IMR-90 (cell line): Measurements from ENCODE around the gene HECTD1. TPM values are rescaled to one million over a fixed set of nuclear protein-coding genes. Genes with fewer than 3 reads are reported as not detected.

Source experiments
- ATAC-seq: fragments of 200-7000 bp; cut with Tn5 transposase; 2 replicates; pipeline ENCODE4 v1.9.1; 2020; ENCODE audit warnings: low read depth, mild to moderate bottlenecking, moderate library complexity
- BruUV-seq: library from RNA; stranded (reverse); fragments of 400-500 nt; replicated peaks from 2 replicates; lab custom pipeline; 2021; lab: Mats Ljungman, UMichigan
- CTCF ChIA-PET: fragments of 300-600 bp; formaldehyde crosslinking; extraction: SDS; loops from one replicate; lab custom pipeline; 2021; ENCODE audit warnings: antibody characterized with exemption; lab: Yijun Ruan, JAX
- POLR2A ChIA-PET: fragments of 300-600 bp; sonication (Branson Sonifier 250); formaldehyde crosslinking; loops from one replicate; lab custom pipeline; 2022; ENCODE audit warnings: antibody characterized with exemption; ENCODE audit not compliant: unreplicated experiment; lab: Charles Lee
- DNase-seq: peaks from one replicate; pipeline ENCODE4 v3.0.0; 2013
- H2AFZ ChIP-seq: replicated peaks from 2 replicates; pipeline ENCODE3; 2013; ENCODE audit warnings: low read length, mild to moderate bottlenecking; ENCODE audit not compliant: poor library complexity
- H2AK5ac ChIP-seq: 2 replicates; pipeline ENCODE4 v1.6.1; 2013; ENCODE audit warnings: low read depth, low read length, inconsistent platforms
- H2AK9ac ChIP-seq: replicated peaks from 2 replicates; pipeline ENCODE3; 2013; ENCODE audit warnings: mild to moderate bottlenecking, low read depth, low read length, moderate library complexity; ENCODE audit not compliant: poor library complexity
- H2BK120ac ChIP-seq: 2 replicates; pipeline ENCODE4 v1.6.1; 2013; ENCODE audit warnings: low read depth, low read length, inconsistent platforms
- H2BK15ac ChIP-seq: 3 replicates; pipeline ENCODE4 v1.6.1; 2013; ENCODE audit warnings: low read depth, low read length, inconsistent platforms
- H2BK20ac ChIP-seq: 2 replicates; pipeline ENCODE4 v1.6.1; 2013; ENCODE audit warnings: low read depth, mild to moderate bottlenecking, inconsistent platforms, low read length, moderate library complexity
- H2BK5ac ChIP-seq: 2 replicates; pipeline ENCODE4 v1.6.1; 2013; ENCODE audit warnings: mild to moderate bottlenecking, low read depth, low read length, inconsistent platforms; ENCODE audit not compliant: poor library complexity, severe bottlenecking
- H3K14ac ChIP-seq: replicated peaks from 2 replicates; pipeline ENCODE4 v1.6.1; 2013; ENCODE audit warnings: low read depth, low read length, inconsistent platforms
- H3K18ac ChIP-seq: 2 replicates; pipeline ENCODE4 v1.6.1; 2013; ENCODE audit warnings: low read depth, low read length, control low read depth
- H3K23ac ChIP-seq: 2 replicates; pipeline ENCODE4 v1.6.1; 2013; ENCODE audit warnings: low read depth, low read length, inconsistent platforms
- H3K27ac ChIP-seq: 2 replicates; pipeline ENCODE4 v1.5.1; 2013; ENCODE audit warnings: mild to moderate bottlenecking, control low read depth, low read length; ENCODE audit not compliant: insufficient read depth
- H3K27me3 ChIP-seq: 2 replicates; pipeline ENCODE4 v1.6.1; 2013; ENCODE audit warnings: low read length; ENCODE audit not compliant: control insufficient read depth, insufficient read depth
- H3K36me3 ChIP-seq: 2 replicates; pipeline ENCODE4 v1.6.1; 2013; ENCODE audit warnings: low read length, mixed read lengths; ENCODE audit not compliant: control insufficient read depth, insufficient read depth
- H3K4ac ChIP-seq: 2 replicates; pipeline ENCODE4 v1.6.1; 2013; ENCODE audit warnings: low read depth, low read length, inconsistent platforms
- H3K4me1 ChIP-seq: 2 replicates; pipeline ENCODE4 v1.6.1; 2013; ENCODE audit warnings: low read length, mixed read lengths; ENCODE audit not compliant: control insufficient read depth, insufficient read depth
- H3K4me2 ChIP-seq: 2 replicates; pipeline ENCODE4 v1.6.1; 2013; ENCODE audit warnings: low read depth, mild to moderate bottlenecking, control low read depth, low read length, moderate library complexity
- H3K4me3 ChIP-seq: 2 replicates; pipeline ENCODE4 v1.5.1; 2013; ENCODE audit warnings: low read depth, mild to moderate bottlenecking, control low read depth, low read length, moderate library complexity; ENCODE audit not compliant: insufficient read depth
- H3K56ac ChIP-seq: 2 replicates; pipeline ENCODE4 v1.6.1; 2013; ENCODE audit warnings: low read length, inconsistent platforms; ENCODE audit not compliant: insufficient read depth; ENCODE audit errors: extremely low read depth
- H3K79me1 ChIP-seq, 2 experiments: 2 replicates each; pipeline ENCODE4 v1.6.1; 2013; ENCODE audit warnings: low read length in 2 of 2, inconsistent platforms in 1 of 2, low read depth in 1 of 2
- H3K9ac ChIP-seq: 2 replicates; pipeline ENCODE4 v1.6.1; 2013; ENCODE audit warnings: low read depth, low read length, control low read depth
- H3K9me1 ChIP-seq: 2 replicates; pipeline ENCODE4 v1.6.1; 2013; ENCODE audit warnings: low read length, inconsistent platforms; ENCODE audit not compliant: insufficient read depth
- H3K9me3 ChIP-seq: 2 replicates; pipeline ENCODE4 v1.6.1; 2013; ENCODE audit warnings: low read length; ENCODE audit not compliant: control insufficient read depth, insufficient read depth
- H4K20me1 ChIP-seq: 2 replicates; pipeline ENCODE4 v1.6.1; 2013; ENCODE audit warnings: low read length, inconsistent platforms; ENCODE audit not compliant: insufficient read depth
- H4K5ac ChIP-seq: 2 replicates; pipeline ENCODE4 v1.6.1; 2013; ENCODE audit warnings: mild to moderate bottlenecking, low read depth, low read length, control low read depth
- H4K8ac ChIP-seq, 2 experiments: 2 replicates each; pipeline ENCODE4 v1.6.1; 2013; ENCODE audit warnings: low read depth in 2 of 2, low read length in 2 of 2, control low read depth in 1 of 2, inconsistent platforms in 1 of 2
- H4K91ac ChIP-seq: 2 replicates; pipeline ENCODE4 v1.6.1; 2013; ENCODE audit warnings: low read depth, low read length, inconsistent platforms; ENCODE audit not compliant: insufficient read depth
- BHLHE40 ChIP-seq: fragments of 150-350 bp; IDR thresholded peaks from 2 replicates; pipeline ENCODE4 v1.6.1; 2016; ENCODE audit warnings: mild to moderate bottlenecking, low read depth, low read length
- CEBPB ChIP-seq: IDR thresholded peaks from 2 replicates; pipeline ENCODE4 v1.6.1; 2012; ENCODE audit warnings: low read depth, low read length, improper control_type of control experiment
- CHD1 ChIP-seq: IDR thresholded peaks from 2 replicates; pipeline ENCODE4 v1.6.1; 2012; ENCODE audit warnings: low read depth, low read length, improper control_type of control experiment
- FOS ChIP-seq: fragments of 150-350 bp; IDR thresholded peaks from 2 replicates; pipeline ENCODE4 v1.6.1; 2016; ENCODE audit warnings: low read depth, low read length
- MAFK ChIP-seq: IDR thresholded peaks from 2 replicates; pipeline ENCODE4 v1.6.1; 2012; ENCODE audit warnings: low read depth, low read length, improper control_type of control experiment
- MAZ ChIP-seq: IDR thresholded peaks from 2 replicates; pipeline ENCODE4 v1.6.1; 2012; ENCODE audit warnings: low read depth, mild to moderate bottlenecking, low read length, improper control_type of control experiment, moderate library complexity, borderline replicate concordance
- MXI1 ChIP-seq: IDR thresholded peaks from 2 replicates; pipeline ENCODE4 v1.6.1; 2012; ENCODE audit warnings: low read depth, mild to moderate bottlenecking, low read length, moderate library complexity, borderline replicate concordance
- NFE2L2 ChIP-seq: fragments of 150-350 bp; IDR thresholded peaks from 2 replicates; pipeline ENCODE4 v1.6.1; 2016; ENCODE audit warnings: low read depth, mild to moderate bottlenecking, low read length
- POLR2A ChIP-seq: IDR thresholded peaks from 2 replicates; pipeline ENCODE4 v1.6.1; 2012; ENCODE audit warnings: mild to moderate bottlenecking, low read depth, low read length
- RCOR1 ChIP-seq: IDR thresholded peaks from 2 replicates; pipeline ENCODE4 v1.6.1; 2012; ENCODE audit warnings: mild to moderate bottlenecking, low read length, improper control_type of control experiment; ENCODE audit not compliant: insufficient replicate concordance
- RFX5 ChIP-seq: IDR thresholded peaks from 2 replicates; pipeline ENCODE4 v1.8.0; 2012; ENCODE audit warnings: low read depth, mild to moderate bottlenecking, low read length, moderate library complexity
- SMC3 ChIP-seq: fragments of 150-350 bp; IDR thresholded peaks from 2 replicates; pipeline ENCODE4 v1.6.1; 2016; ENCODE audit warnings: low read depth, mild to moderate bottlenecking, antibody characterized with exemption, low read length, moderate library complexity
- WGBS, 2 experiments: methylation state at CpG; one replicate each; pipeline versions ENCODE4 v1.1.5 to v1.1.7; 2013; ENCODE audit warnings: missing lambda C conversion rate in 2 of 2; ENCODE audit not compliant: insufficient read length in 1 of 2; ENCODE audit errors: extremely low coverage in 2 of 2; 5-methylcytosine and 5-hydroxymethylcytosine counted together
- dilution Hi-C: fragments of 300-500 bp; cut with HindIII; formaldehyde crosslinking; loops from one replicate; pipeline ENCODE4 v1.14.3; 2018; ENCODE audit warnings: low sequenced_read_pairs; ENCODE audit not compliant: unreplicated experiment
- in situ Hi-C: fragments of 300-500 bp; cut with MboI; formaldehyde crosslinking; loops from 3 replicates; pipeline ENCODE4 v1.14.3; 2019; ENCODE audit warnings: low sequenced_read_pairs, inconsistent platforms, mixed read lengths
- intact Hi-C: fragments of 100-400 bp; cut with micrococcal nuclease; formaldehyde crosslinking; loops from 2 replicates; pipeline ENCODE4 v1.10.0; 2022
- polyA plus RNA-seq, 3 experiments: library from polyadenylated mRNA; depleted of rRNA; stranded (reverse); fragments of >200 nt; gene quantifications; 2 replicates each; pipeline ENCODE4 v1.2.3, GENCODE V29; 2012; ENCODE audit warnings: low replicate concordance in 1 of 3
- total RNA-seq: library from RNA; depleted of rRNA; stranded (reverse); fragments of >200 nt; gene quantifications from 2 replicates; pipeline ENCODE4 v1.2.3, GENCODE V29; 2012
- TF ChIP-seq, protein P1 (sequence below): fragments of 150-350 bp; IDR thresholded peaks from 2 replicates; pipeline ENCODE4 v1.6.1; 2017; ENCODE audit warnings: mild to moderate bottlenecking, antibody characterized with exemption, low read length, low read depth
- TF ChIP-seq, protein P2 (sequence below): fragments of 150-350 bp; IDR thresholded peaks from 2 replicates; pipeline ENCODE4 v1.6.1; 2016; ENCODE audit warnings: low read depth, mild to moderate bottlenecking, low read length, moderate library complexity, borderline replicate concordance
- TF ChIP-seq, protein P3 (sequence below): conservative IDR thresholded peaks from 2 replicates; pipeline ENCODE4 v1.5.1; 2012; ENCODE audit warnings: mild to moderate bottlenecking, low read depth, low read length, improper control_type of control experiment

Gene HECTD1
- total and polyA plus RNA-seq, 2 of the 4 experiments (the other 2 are of a cell fraction), result 48.5 to 228 TPM

DNA sequence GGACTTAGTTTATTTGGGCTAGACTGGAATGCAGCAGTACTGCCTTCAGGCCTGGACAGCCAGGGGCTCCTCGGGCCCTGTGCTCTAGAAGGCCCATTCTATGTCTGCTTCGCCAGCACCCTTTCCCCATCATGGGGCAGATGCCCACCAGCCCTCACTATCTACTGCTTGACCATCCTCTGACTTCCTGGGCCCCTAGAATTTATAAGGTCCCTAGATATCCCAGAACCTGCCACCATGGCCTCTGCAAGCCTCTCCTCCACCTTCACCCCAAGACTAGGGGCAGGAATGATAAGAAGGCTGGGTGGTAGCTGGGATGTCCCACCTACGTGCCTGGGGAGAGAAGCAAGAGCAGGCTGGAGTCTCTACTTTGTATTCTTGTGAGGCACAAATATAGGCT is 122.6 kb downstream of the HECTD1 start:
- no peak overlapping the region for H4K8ac ChIP-seq
- no peak overlapping the region for H2AFZ ChIP-seq
- H3K9me3 ChIP-seq, result no peaks in the 10 kb centered on the region
- 100% methylated on average over 2 of the region's 3 CpGs; no CpG with 5 or more reads in 1 of the 2 experiments for WGBS, 2 experiments
- H3K36me3 ChIP-seq, result no peaks in the 10 kb centered on the region
- CTCF ChIA-PET, result no interaction called here
- H3K56ac ChIP-seq, result no peak overlapping the region
- H2BK15ac ChIP-seq, result no peak overlapping the region; the same call in 2 of the 3 replicates
- BruUV-seq, result no TSS peak
- no peak overlapping the region for H2AK5ac ChIP-seq
- intact Hi-C loops (no loop called here), dilution Hi-C loops (no loop called here), in situ Hi-C loops (no loop called here)
- no peak overlapping the region for H2BK5ac ChIP-seq
- H3K23ac ChIP-seq, result no peak overlapping the region
- H2AK9ac ChIP-seq, result no peak overlapping the region
- no peak overlapping the region for H3K4me2 ChIP-seq
- ATAC-seq, result no peak
- TF ChIP-seq BHLHE40 (no peak), MAZ (no peak), NFE2L2 (no peak), FOS (no peak), CHD1 (no peak), RFX5 (no peak), RCOR1 (no peak), CEBPB (no peak), MXI1 (no peak), SMC3 (no peak), POLR2A (no peak), MAFK (no peak)
- TF ChIP-seq, protein P1, sequence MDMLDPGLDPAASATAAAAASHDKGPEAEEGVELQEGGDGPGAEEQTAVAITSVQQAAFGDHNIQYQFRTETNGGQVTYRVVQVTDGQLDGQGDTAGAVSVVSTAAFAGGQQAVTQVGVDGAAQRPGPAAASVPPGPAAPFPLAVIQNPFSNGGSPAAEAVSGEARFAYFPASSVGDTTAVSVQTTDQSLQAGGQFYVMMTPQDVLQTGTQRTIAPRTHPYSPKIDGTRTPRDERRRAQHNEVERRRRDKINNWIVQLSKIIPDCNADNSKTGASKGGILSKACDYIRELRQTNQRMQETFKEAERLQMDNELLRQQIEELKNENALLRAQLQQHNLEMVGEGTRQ, result no peak
- TF ChIP-seq, protein P2, sequence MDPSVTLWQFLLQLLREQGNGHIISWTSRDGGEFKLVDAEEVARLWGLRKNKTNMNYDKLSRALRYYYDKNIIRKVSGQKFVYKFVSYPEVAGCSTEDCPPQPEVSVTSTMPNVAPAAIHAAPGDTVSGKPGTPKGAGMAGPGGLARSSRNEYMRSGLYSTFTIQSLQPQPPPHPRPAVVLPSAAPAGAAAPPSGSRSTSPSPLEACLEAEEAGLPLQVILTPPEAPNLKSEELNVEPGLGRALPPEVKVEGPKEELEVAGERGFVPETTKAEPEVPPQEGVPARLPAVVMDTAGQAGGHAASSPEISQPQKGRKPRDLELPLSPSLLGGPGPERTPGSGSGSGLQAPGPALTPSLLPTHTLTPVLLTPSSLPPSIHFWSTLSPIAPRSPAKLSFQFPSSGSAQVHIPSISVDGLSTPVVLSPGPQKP, result no peak
- TF ChIP-seq, protein P3, sequence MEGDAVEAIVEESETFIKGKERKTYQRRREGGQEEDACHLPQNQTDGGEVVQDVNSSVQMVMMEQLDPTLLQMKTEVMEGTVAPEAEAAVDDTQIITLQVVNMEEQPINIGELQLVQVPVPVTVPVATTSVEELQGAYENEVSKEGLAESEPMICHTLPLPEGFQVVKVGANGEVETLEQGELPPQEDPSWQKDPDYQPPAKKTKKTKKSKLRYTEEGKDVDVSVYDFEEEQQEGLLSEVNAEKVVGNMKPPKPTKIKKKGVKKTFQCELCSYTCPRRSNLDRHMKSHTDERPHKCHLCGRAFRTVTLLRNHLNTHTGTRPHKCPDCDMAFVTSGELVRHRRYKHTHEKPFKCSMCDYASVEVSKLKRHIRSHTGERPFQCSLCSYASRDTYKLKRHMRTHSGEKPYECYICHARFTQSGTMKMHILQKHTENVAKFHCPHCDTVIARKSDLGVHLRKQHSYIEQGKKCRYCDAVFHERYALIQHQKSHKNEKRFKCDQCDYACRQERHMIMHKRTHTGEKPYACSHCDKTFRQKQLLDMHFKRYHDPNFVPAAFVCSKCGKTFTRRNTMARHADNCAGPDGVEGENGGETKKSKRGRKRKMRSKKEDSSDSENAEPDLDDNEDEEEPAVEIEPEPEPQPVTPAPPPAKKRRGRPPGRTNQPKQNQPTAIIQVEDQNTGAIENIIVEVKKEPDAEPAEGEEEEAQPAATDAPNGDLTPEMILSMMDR, result no peak
- no peak overlapping the region for H3K18ac ChIP-seq
- POLR2A ChIA-PET, result no interaction called here
- no peak overlapping the region for H3K4me3 ChIP-seq
- H2BK20ac ChIP-seq, result no peak overlapping the region
- no peak overlapping the region for H2BK120ac ChIP-seq
- H3K9ac ChIP-seq, result no peak overlapping the region
- no peaks in the 10 kb centered on the region for H3K79me1 ChIP-seq
- H4K91ac ChIP-seq, result no peak overlapping the region
- H3K4ac ChIP-seq, result no peak overlapping the region
- H3K27ac ChIP-seq, result no peak overlapping the region
- peaks cover 4% of the 10 kb centered on the region for H3K4me1 ChIP-seq
- no peak for DNase-seq
- no peak overlapping the region for H3K14ac ChIP-seq
- H3K9me1 ChIP-seq, result peaks cover 2% of the 10 kb centered on the region; the same call in 1 of the 2 replicates
- H4K5ac ChIP-seq, result no peak overlapping the region
- no peaks in the 10 kb centered on the region for H4K20me1 ChIP-seq
- no peaks in the 10 kb centered on the region for H3K27me3 ChIP-seq
